ENCODE data around the gene DNAJC30.

DNA sequence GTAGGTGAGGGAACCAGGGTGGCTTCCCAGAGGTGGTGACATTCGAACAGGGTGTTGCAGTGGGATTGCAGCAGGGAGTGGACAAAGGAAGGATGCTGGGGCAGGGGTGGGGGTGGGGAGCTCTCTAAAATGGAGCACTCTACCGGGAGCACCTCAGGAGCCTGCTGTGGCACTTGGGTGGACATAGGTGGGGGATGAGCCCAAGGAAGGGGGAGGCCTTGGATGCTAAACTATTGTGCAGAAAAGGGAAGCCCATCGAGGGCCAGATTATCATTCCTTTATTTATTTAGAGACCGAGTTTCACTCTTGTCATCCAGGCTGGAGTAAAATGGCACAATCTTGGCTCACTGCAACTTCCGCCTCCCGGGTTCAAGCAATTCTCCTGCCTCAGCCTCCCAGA lies 39.5 kb upstream of the DNAJC30 start:
- TF ChIP-seq, protein P1, sequence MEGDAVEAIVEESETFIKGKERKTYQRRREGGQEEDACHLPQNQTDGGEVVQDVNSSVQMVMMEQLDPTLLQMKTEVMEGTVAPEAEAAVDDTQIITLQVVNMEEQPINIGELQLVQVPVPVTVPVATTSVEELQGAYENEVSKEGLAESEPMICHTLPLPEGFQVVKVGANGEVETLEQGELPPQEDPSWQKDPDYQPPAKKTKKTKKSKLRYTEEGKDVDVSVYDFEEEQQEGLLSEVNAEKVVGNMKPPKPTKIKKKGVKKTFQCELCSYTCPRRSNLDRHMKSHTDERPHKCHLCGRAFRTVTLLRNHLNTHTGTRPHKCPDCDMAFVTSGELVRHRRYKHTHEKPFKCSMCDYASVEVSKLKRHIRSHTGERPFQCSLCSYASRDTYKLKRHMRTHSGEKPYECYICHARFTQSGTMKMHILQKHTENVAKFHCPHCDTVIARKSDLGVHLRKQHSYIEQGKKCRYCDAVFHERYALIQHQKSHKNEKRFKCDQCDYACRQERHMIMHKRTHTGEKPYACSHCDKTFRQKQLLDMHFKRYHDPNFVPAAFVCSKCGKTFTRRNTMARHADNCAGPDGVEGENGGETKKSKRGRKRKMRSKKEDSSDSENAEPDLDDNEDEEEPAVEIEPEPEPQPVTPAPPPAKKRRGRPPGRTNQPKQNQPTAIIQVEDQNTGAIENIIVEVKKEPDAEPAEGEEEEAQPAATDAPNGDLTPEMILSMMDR (conservative IDR thresholded peaks at IDR 0.05; ENCODE audit: low read depth, low read length): no peak
- no peak for TF ChIP-seq EZH2 (IDR thresholded peaks at IDR 0.05; ENCODE audit: low read length, unreplicated experiment)

Measured in PC-3 (cell line).